K562 (cell line): ENCODE measurements around the gene CAMK2D. TPM values are rescaled to one million over a fixed set of nuclear protein-coding genes. Genes with fewer than 3 reads are reported as not detected.

ENCODE experiments used
- ATAC-seq: fragments of 200-7000 bp; cut with Tn5 transposase; 3 replicates; pipeline ENCODE4 v1.9.1; 2020; ENCODE audit warnings: moderate library complexity
- BruUV-seq: library from RNA; stranded (reverse); fragments of 400-500 nt; replicated peaks from 2 replicates; lab custom pipeline; 2021; lab: Mats Ljungman, UMichigan
- CTCF ChIA-PET: fragments of 300-600 bp; formaldehyde crosslinking; extraction: SDS; loops from one replicate; lab custom pipeline; 2021; ENCODE audit warnings: low intra/inter-chr PET ratio; lab: Yijun Ruan, JAX
- POLR2A ChIA-PET: fragments of 300-600, 350-650 bp; sonication (Branson Sonifier 250); formaldehyde crosslinking; extraction: SDS; loops from one replicate; lab custom pipeline; 2021; ENCODE audit warnings: antibody characterized with exemption, inconsistent platforms; lab: Yijun Ruan, JAX
- DNase-seq, 4 experiments: peaks; one replicate each; pipeline versions ENCODE4 v3.0.0 to v3.0.0-alpha.2; 2011 to 2018; ENCODE audit warnings: low spot score in 3 of 4, mixed read lengths in 3 of 4; ENCODE audit errors: extremely low read depth in 1 of 4
- FAIRE-seq: peaks from 2 replicates; lab custom pipeline; 2011; peaks lifted over from hg19 to GRCh38; lab: Jason Lieb, UNC
- H2AFZ ChIP-seq: 2 replicates; pipeline ENCODE4 v1.6.0; 2011; ENCODE audit warnings: low read depth, low read length, control low read depth, inconsistent platforms
- H3K27ac ChIP-seq: fragments of 200-600 bp; 3 replicates; pipeline ENCODE4 v1.8.0; 2011; ENCODE audit warnings: low read depth, mild to moderate bottlenecking, control low read depth, inconsistent platforms, low read length, moderate library complexity, mixed read lengths; ENCODE audit errors: extremely low read depth
- H3K27me3 ChIP-seq, 2 experiments: fragments of 300-600 bp in 1 of 2; 2 replicates in 1 of 2; 3 replicates in 1 of 2; pipeline versions ENCODE4 v1.6.0 to v1.8.0; 2011; ENCODE audit warnings: inconsistent platforms in 2 of 2, low read length in 2 of 2, mild to moderate bottlenecking in 1 of 2, mixed read lengths in 1 of 2, moderate library complexity in 1 of 2; ENCODE audit not compliant: control insufficient read depth in 2 of 2, insufficient read depth in 2 of 2
- H3K36me3 ChIP-seq: fragments of 300-600 bp; 3 replicates; pipeline ENCODE4 v1.8.0; 2011; ENCODE audit warnings: mild to moderate bottlenecking, low read length, inconsistent platforms; ENCODE audit not compliant: control insufficient read depth, insufficient read depth
- H3K4me1 ChIP-seq, 2 experiments: fragments of 200-600 bp in 1 of 2; replicated peaks in 1 of 2; 2 replicates in 1 of 2; 3 replicates in 1 of 2; pipeline versions ENCODE4 v1.5.1 to v1.8.0; 2011; ENCODE audit warnings: inconsistent platforms in 2 of 2, low read length in 2 of 2, mild to moderate bottlenecking in 1 of 2, mixed read lengths in 1 of 2, moderate library complexity in 1 of 2; ENCODE audit not compliant: control insufficient read depth in 2 of 2, insufficient read depth in 2 of 2
- H3K4me2 ChIP-seq: 2 replicates; pipeline ENCODE4 v1.6.1; 2011; ENCODE audit warnings: low read length, control low read depth, inconsistent platforms, mixed read lengths; ENCODE audit not compliant: insufficient read depth
- H3K4me3 ChIP-seq: fragments of 200-600 bp; sonication (generic), shearing (Covaris generic); 2 replicates; pipeline ENCODE4 v1.5.1; 2016; ENCODE audit warnings: control low read depth, inconsistent platforms
- H3K79me2 ChIP-seq: fragments of 200-600 bp; 3 replicates; pipeline ENCODE4 v1.8.0; 2011; ENCODE audit warnings: low read length, inconsistent platforms; ENCODE audit not compliant: control insufficient read depth, insufficient read depth
- H3K9ac ChIP-seq, 2 experiments: 2 replicates each; pipeline versions ENCODE4 v1.6.0 to v1.6.1; 2011; ENCODE audit warnings: low read depth in 2 of 2, low read length in 2 of 2, control low read depth in 1 of 2, inconsistent platforms in 1 of 2, mild to moderate bottlenecking in 1 of 2, mixed read lengths in 1 of 2; ENCODE audit not compliant: insufficient read depth in 1 of 2
- H3K9me1 ChIP-seq: one replicate; pipeline ENCODE4 v1.6.0; 2011; ENCODE audit warnings: inconsistent platforms, mild to moderate bottlenecking, low read length, moderate library complexity; ENCODE audit not compliant: control insufficient read depth, insufficient read depth
- H3K9me3 ChIP-seq: replicated peaks from 2 replicates; pipeline ENCODE4 v1.5.1; 2011; ENCODE audit warnings: low read depth, low read length, inconsistent platforms; ENCODE audit not compliant: control insufficient read depth, insufficient read depth
- H4K20me1 ChIP-seq: replicated peaks from 2 replicates; pipeline ENCODE4 v1.6.1; 2011; ENCODE audit warnings: low read length, inconsistent platforms, mixed read lengths; ENCODE audit not compliant: control insufficient read depth, insufficient read depth
- CCAR2 ChIP-seq: fragments of 200-400 bp; formaldehyde crosslinking; IDR thresholded peaks from 2 replicates; pipeline ENCODE4 v1.6.1; 2017; ENCODE audit warnings: mild to moderate bottlenecking, low read depth, low read length
- ESRRB ChIP-seq: fragments of 250-450 bp; sonication (Bioruptor Pico); IDR thresholded peaks from 2 replicates; pipeline ENCODE4 v1.5.0; 2020; ENCODE audit warnings: mild to moderate bottlenecking, moderate library complexity, borderline replicate concordance
- PCBP1 ChIP-seq: fragments of 200-400 bp; formaldehyde crosslinking; IDR thresholded peaks from 2 replicates; pipeline ENCODE4 v1.6.1; 2018; ENCODE audit warnings: mild to moderate bottlenecking, low read depth, low read length; ENCODE audit not compliant: poor library complexity, severe bottlenecking
- PCBP2 ChIP-seq: fragments of 200-400 bp; formaldehyde crosslinking; IDR thresholded peaks from 2 replicates; pipeline ENCODE4 v1.6.1; 2018; ENCODE audit warnings: low read length, low read depth, mild to moderate bottlenecking, moderate library complexity; ENCODE audit not compliant: poor library complexity, severe bottlenecking
- RFX1 ChIP-seq: fragments of 450-650 bp; IDR thresholded peaks from 2 replicates; pipeline ENCODE4 v1.6.1; 2016; ENCODE audit warnings: mild to moderate bottlenecking, moderate library complexity
- RHOXF2B ChIP-seq: fragments of 250-450 bp; sonication (Bioruptor Pico); conservative IDR thresholded peaks from 2 replicates; pipeline ENCODE4 v1.5.1; 2021
- ZBTB26 ChIP-seq: fragments of 450-650 bp; formaldehyde crosslinking; IDR thresholded peaks from 2 replicates; pipeline ENCODE4 v1.4.0; 2022; ENCODE audit warnings: missing genetic modification characterization
- WGBS: fragments of 100-300 bp; shearing (Covaris generic); methylation state at CpG from one replicate; pipeline ENCODE4 v1.1.6; 2016; ENCODE audit warnings: low coverage, mixed read lengths; ENCODE audit not compliant: insufficient coverage; ENCODE audit errors: missing lambda C conversion rate; 5-methylcytosine and 5-hydroxymethylcytosine counted together
- in situ Hi-C: fragments of 300-500 bp; cut with MboI; formaldehyde crosslinking; loops from 4 replicates; pipeline ENCODE4 v1.15.0; 2018; ENCODE audit warnings: inconsistent platforms, mixed read lengths
- intact Hi-C: fragments of 100-400 bp; cut with micrococcal nuclease; formaldehyde crosslinking; loops from 2 replicates; pipeline ENCODE4 v1.14.2; 2022
- polyA plus RNA-seq, 8 experiments: library from polyadenylated mRNA; depleted of rRNA in 4 of 8; stranded (reverse) in 5 of 8; unstranded in 3 of 8; fragments of >200 nt; fragmentation: Nextera tagmentation in 2 of 8; fragmentation: Illumina TruSeq in 1 of 8; extraction: Ambion mirVana in 2 of 8; extraction: Trizol in 1 of 8; gene quantifications; 2 replicates each; pipeline versions ENCODE4 v1.2.1 to v1.2.3, GENCODE V29; 2011 to 2014; ENCODE audit warnings: inconsistent platforms in 1 of 8, missing spikeins in 1 of 8
- total RNA-seq, 7 experiments: library from RNA; depleted of rRNA in 6 of 7; stranded (reverse); fragments of >200 nt in 6 of 7; fragmentation: Illumina TruSeq in 2 of 7; extraction: Trizol in 2 of 7; gene quantifications; 2 replicates each; pipeline versions ENCODE4 v1.2.1 to v1.2.3, GENCODE V29; 2011 to 2021; ENCODE audit warnings: low replicate concordance in 1 of 7
- TF ChIP-seq, protein P1 (sequence below): IDR thresholded peaks from 3 replicates; pipeline ENCODE4 v1.6.1; 2011; ENCODE audit warnings: borderline replicate concordance, mild to moderate bottlenecking, moderate library complexity; ENCODE audit not compliant: insufficient read length; ENCODE audit errors: extremely low read depth
- TF ChIP-seq, protein P2 (sequence below): fragments of 250-450 bp; sonication (Bioruptor Pico); IDR thresholded peaks from 2 replicates; pipeline ENCODE4 v1.4.0; 2020; ENCODE audit warnings: mild to moderate bottlenecking, moderate library complexity

The CAMK2D gene
- total and polyA plus RNA-seq, 9 of the 15 experiments (the other 6 are each of a cell fraction or from before 2014, with no cell fraction given), result 0.01 to 0.33 (median 0.04) TPM; not detected in 2

GRCh38 chr4:113561758-113562157, 199.8 kb downstream of the CAMK2D start (continued):
- no peak for TF ChIP-seq CCAR2
- no peak for TF ChIP-seq ESRRB
- no peak for TF ChIP-seq PCBP1
- no peak for TF ChIP-seq RHOXF2B (CRISPR knock-in tag)

GRCh38 chr4:113561092-113561491, 200.4 kb downstream of the CAMK2D start:
- in situ Hi-C loops, result no loop called here
- Histone ChIP-seq H3K4me1 (no peaks in the 10 kb centered on the region; a peak in 1 of 5 replicates), H3K9me3 (no peaks in the 10 kb centered on the region), H2AFZ (no peak overlapping the region), H3K27me3 (no peaks in the 10 kb centered on the region), H3K79me2 (no peaks in the 10 kb centered on the region), H3K9me1 (no peaks in the 10 kb centered on the region)
- no TSS peak for BruUV-seq
- DNase-seq, result no peak
- no peak for TF ChIP-seq RFX1
- no peak for TF ChIP-seq ZBTB26
- no peak for TF ChIP-seq PCBP2
- TF ChIP-seq, protein P1, sequence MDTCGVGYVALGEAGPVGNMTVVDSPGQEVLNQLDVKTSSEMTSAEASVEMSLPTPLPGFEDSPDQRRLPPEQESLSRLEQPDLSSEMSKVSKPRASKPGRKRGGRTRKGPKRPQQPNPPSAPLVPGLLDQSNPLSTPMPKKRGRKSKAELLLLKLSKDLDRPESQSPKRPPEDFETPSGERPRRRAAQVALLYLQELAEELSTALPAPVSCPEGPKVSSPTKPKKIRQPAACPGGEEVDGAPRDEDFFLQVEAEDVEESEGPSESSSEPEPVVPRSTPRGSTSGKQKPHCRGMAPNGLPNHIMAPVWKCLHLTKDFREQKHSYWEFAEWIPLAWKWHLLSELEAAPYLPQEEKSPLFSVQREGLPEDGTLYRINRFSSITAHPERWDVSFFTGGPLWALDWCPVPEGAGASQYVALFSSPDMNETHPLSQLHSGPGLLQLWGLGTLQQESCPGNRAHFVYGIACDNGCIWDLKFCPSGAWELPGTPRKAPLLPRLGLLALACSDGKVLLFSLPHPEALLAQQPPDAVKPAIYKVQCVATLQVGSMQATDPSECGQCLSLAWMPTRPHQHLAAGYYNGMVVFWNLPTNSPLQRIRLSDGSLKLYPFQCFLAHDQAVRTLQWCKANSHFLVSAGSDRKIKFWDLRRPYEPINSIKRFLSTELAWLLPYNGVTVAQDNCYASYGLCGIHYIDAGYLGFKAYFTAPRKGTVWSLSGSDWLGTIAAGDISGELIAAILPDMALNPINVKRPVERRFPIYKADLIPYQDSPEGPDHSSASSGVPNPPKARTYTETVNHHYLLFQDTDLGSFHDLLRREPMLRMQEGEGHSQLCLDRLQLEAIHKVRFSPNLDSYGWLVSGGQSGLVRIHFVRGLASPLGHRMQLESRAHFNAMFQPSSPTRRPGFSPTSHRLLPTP, result no peak
- TF ChIP-seq, protein P2, sequence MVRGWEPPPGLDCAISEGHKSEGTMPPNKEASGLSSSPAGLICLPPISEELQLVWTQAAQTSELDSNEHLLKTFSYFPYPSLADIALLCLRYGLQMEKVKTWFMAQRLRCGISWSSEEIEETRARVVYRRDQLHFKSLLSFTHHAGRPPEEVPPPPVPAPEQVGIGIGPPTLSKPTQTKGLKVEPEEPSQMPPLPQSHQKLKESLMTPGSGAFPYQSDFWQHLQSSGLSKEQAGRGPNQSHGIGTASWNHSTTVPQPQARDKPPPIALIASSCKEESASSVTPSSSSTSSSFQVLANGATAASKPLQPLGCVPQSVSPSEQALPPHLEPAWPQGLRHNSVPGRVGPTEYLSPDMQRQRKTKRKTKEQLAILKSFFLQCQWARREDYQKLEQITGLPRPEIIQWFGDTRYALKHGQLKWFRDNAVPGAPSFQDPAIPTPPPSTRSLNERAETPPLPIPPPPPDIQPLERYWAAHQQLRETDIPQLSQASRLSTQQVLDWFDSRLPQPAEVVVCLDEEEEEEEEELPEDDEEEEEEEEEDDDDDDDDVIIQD (CRISPR knock-in tag), result no peak
- TF ChIP-seq, all 486 proteins: peak for 0
- ATAC-seq, result no peak
- H3K27ac ChIP-seq, result no peak overlapping the region
- no peaks in the 10 kb centered on the region for H4K20me1 ChIP-seq
- H3K4me2 ChIP-seq, result no peak overlapping the region
- no peaks in the 10 kb centered on the region for H3K36me3 ChIP-seq
- H3K9ac ChIP-seq, result no peak overlapping the region
- intact Hi-C loops, result no loop called here
- FAIRE-seq, result no peak
- ChIA-PET CTCF (no interaction called here), POLR2A (no interaction called here)
- 0% methylated on average over 2 of the region's 2 CpGs for WGBS
- no peak overlapping the region for H3K4me3 ChIP-seq
